ENCODE measurements around the gene PER3.
"Not testable (repeated sequence)": the region's sequence is repeated elsewhere in the genome, so short reads cannot be mapped to it uniquely, and the experiment has no call there.

PER3 gene

GRCh38 chr1:7778133-7778628 is 5.9 kb upstream of the PER3 start:
- DNase-seq (ENCODE audit: low read depth), result no peak

- DNase-seq (ENCODE audit: low read depth), result no peak
Measured at GRCh38 chr1:7780976-7781375, 3.1 kb upstream of the PER3 start.

- no peak for DNase-seq (ENCODE audit: low read depth)
Measured at GRCh38 chr1:7781501-7781900, 2.6 kb upstream of the PER3 start.

GRCh38 chr1:7781923-7782495 is 2.1 kb upstream of the PER3 start:
- DNase-seq (ENCODE audit: low read depth), result no peak

GRCh38 chr1:7783178-7783711 is 846 bp upstream of the PER3 start:
- DNase-seq (ENCODE audit: low read depth), result peak; percentile 77

- DNase-seq (ENCODE audit: low read depth), result peak; percentile 41
Measured at GRCh38 chr1:7784492-7785071, 491 bp downstream of the PER3 start.

- DNase-seq (ENCODE audit: low read depth), result no peak
Measured at GRCh38 chr1:7785108-7785507, 1.0 kb downstream of the PER3 start.

- no peak for DNase-seq (ENCODE audit: low read depth)
Measured at GRCh38 chr1:7786795-7787194, 2.7 kb downstream of the PER3 start.

GRCh38 chr1:7789828-7790227 is 5.7 kb downstream of the PER3 start:
- DNase-seq (ENCODE audit: low read depth), result no peak

GRCh38 chr1:7791027-7791426 is 6.9 kb downstream of the PER3 start:
- DNase-seq (ENCODE audit: low read depth), result not testable (repeated sequence)

- DNase-seq (ENCODE audit: low read depth), result no peak
Measured at GRCh38 chr1:7795406-7795805, 11.3 kb downstream of the PER3 start.

- DNase-seq (ENCODE audit: low read depth), result no peak
Measured at GRCh38 chr1:7805460-7805859, 21.4 kb downstream of the PER3 start.

GRCh38 chr1:7808253-7808844 is 24.3 kb downstream of the PER3 start:
- DNase-seq (ENCODE audit: low read depth), result peak; percentile 41

- no peak for DNase-seq (ENCODE audit: low read depth)
Measured at GRCh38 chr1:7809742-7810141, 25.7 kb downstream of the PER3 start.

- DNase-seq (ENCODE audit: low read depth), result peak; percentile 91
Measured at GRCh38 chr1:7810395-7810794, 26.3 kb downstream of the PER3 start.

GRCh38 chr1:7811476-7811875 is 27.4 kb downstream of the PER3 start:
- no peak for DNase-seq (ENCODE audit: low read depth)

- no peak for DNase-seq (ENCODE audit: low read depth)
Measured at GRCh38 chr1:7813677-7814373, 29.7 kb downstream of the PER3 start.

- DNase-seq (ENCODE audit: low read depth), result no peak
Measured at GRCh38 chr1:7821282-7821681, 37.2 kb downstream of the PER3 start.

- DNase-seq (ENCODE audit: low read depth), result no peak
Measured at GRCh38 chr1:7824701-7825100, 40.6 kb downstream of the PER3 start.

- no peak for DNase-seq (ENCODE audit: low read depth)
Measured at GRCh38 chr1:7826363-7826762, 42.3 kb downstream of the PER3 start.

- DNase-seq (ENCODE audit: low read depth), result no peak
Measured at GRCh38 chr1:7827126-7827955, 43.2 kb downstream of the PER3 start.

GRCh38 chr1:7831458-7831857 is 47.4 kb downstream of the PER3 start:
- DNase-seq (ENCODE audit: low read depth), result no peak
